OCI-LY7 (cell line): ENCODE data around the gene COPS3. TPM values are rescaled to one million over a fixed set of nuclear protein-coding genes. Genes with fewer than 3 reads are reported as not detected.
A peak's percentile ranks its signal among the peaks of the same experiment; 100 is the strongest.

Experiments
- BruUV-seq: library from RNA; stranded (reverse); fragments of 400-500 nt; replicated peaks from 2 replicates; lab custom pipeline; 2021; lab: Mats Ljungman, UMichigan
- CTCF ChIA-PET: fragments of 300-600 bp; sonication (Branson Sonifier 250); formaldehyde crosslinking; loops from one replicate; lab custom pipeline; 2022; ENCODE audit warnings: antibody characterized with exemption; ENCODE audit not compliant: unreplicated experiment; lab: Charles Lee
- POLR2A ChIA-PET: fragments of 300-600 bp; sonication (Branson Sonifier 250); formaldehyde crosslinking; loops from one replicate; lab custom pipeline; 2022; ENCODE audit warnings: antibody characterized with exemption; lab: Charles Lee
- DNase-seq: peaks from one replicate; pipeline ENCODE4 v3.0.0-alpha.2; 2015; ENCODE audit warnings: low spot score
- H2AFZ ChIP-seq: fragments of 200-600 bp; sonication (generic), shearing (Covaris generic); 2 replicates; pipeline ENCODE4 v1.6.1; 2014; ENCODE audit warnings: mild to moderate bottlenecking, antibody characterized with exemption, low read length, moderate library complexity
- H3K27ac ChIP-seq: fragments of 200-600 bp; sonication (generic); 2 replicates; pipeline ENCODE4 v1.5.1; 2014; ENCODE audit warnings: mixed run types, low read depth, mild to moderate bottlenecking, moderate library complexity, low read length, inconsistent platforms; ENCODE audit not compliant: poor library complexity, severe bottlenecking
- H3K36me3 ChIP-seq: fragments of 200-600 bp; sonication (generic); 2 replicates; pipeline ENCODE4 v1.6.1; 2014; ENCODE audit warnings: mild to moderate bottlenecking, antibody characterized with exemption, low read length, moderate library complexity, mixed read lengths; ENCODE audit not compliant: insufficient read depth
- H3K4me1 ChIP-seq: fragments of 200-600 bp; sonication (generic); 2 replicates; pipeline ENCODE4 v1.5.1; 2014; ENCODE audit warnings: mild to moderate bottlenecking, low read length; ENCODE audit not compliant: insufficient read depth, poor library complexity, severe bottlenecking
- H3K4me2 ChIP-seq: fragments of 200-600 bp; sonication (generic); 2 replicates; pipeline ENCODE4 v1.6.1; 2014; ENCODE audit warnings: mild to moderate bottlenecking, low read length
- H3K4me3 ChIP-seq: fragments of 200-600 bp; sonication (generic); 2 replicates; pipeline ENCODE4 v1.5.1; 2014; ENCODE audit warnings: mild to moderate bottlenecking, low read depth, low read length; ENCODE audit not compliant: poor library complexity, severe bottlenecking
- H3K79me2 ChIP-seq: fragments of 200-600 bp; sonication (generic); 2 replicates; pipeline ENCODE4 v1.6.1; 2016; ENCODE audit warnings: low read depth, mild to moderate bottlenecking, low read length, moderate library complexity, mixed read lengths; ENCODE audit not compliant: insufficient read depth
- H3K9me2 ChIP-seq: fragments of 200-600 bp; sonication (generic); 2 replicates; pipeline ENCODE4 v1.6.1; 2016; ENCODE audit warnings: mild to moderate bottlenecking, low read length, mixed read lengths; ENCODE audit not compliant: insufficient read depth
- H3K9me3 ChIP-seq: fragments of 200-600 bp; sonication (generic); 2 replicates; pipeline ENCODE4 v1.6.1; 2014; ENCODE audit warnings: mild to moderate bottlenecking, mixed run types, low read length, mixed read lengths
- H4K20me1 ChIP-seq: fragments of 200-600 bp; sonication (generic); 2 replicates; pipeline ENCODE4 v1.6.1; 2014; ENCODE audit warnings: mild to moderate bottlenecking, antibody characterized with exemption, low read length, moderate library complexity, mixed read lengths; ENCODE audit not compliant: insufficient read depth
- EZH2phosphoT487 ChIP-seq: fragments of 200-600 bp; sonication (generic); IDR thresholded peaks from 2 replicates; pipeline ENCODE4 v1.6.1; 2018; ENCODE audit warnings: low read depth, borderline replicate concordance, mild to moderate bottlenecking, mixed run types, antibody characterized with exemption, low read length, moderate library complexity, mixed read lengths
- intact Hi-C: fragments of 100-400 bp; cut with micrococcal nuclease; formaldehyde crosslinking; loops from one replicate; pipeline ENCODE4 v1.10.0; 2022; ENCODE audit not compliant: unreplicated experiment
- total RNA-seq, 2 experiments: library from RNA; depleted of rRNA in 1 of 2; stranded (reverse); fragments of >200 nt in 1 of 2; shearing (Covaris generic) in 1 of 2; gene quantifications; 2 replicates each; pipeline ENCODE4 v1.2.3, GENCODE V29; 2014 to 2022
- TF ChIP-seq, protein P1 (sequence below): fragments of 200-600 bp; sonication (generic); conservative IDR thresholded peaks from 2 replicates; pipeline ENCODE4 v1.5.1; 2014; ENCODE audit warnings: mild to moderate bottlenecking, antibody characterized with exemption, low read length, moderate library complexity, mixed read lengths

Gene COPS3
- total RNA-seq, 2 experiments from 2014 or later: 83.9 to 113 TPM

DNA sequence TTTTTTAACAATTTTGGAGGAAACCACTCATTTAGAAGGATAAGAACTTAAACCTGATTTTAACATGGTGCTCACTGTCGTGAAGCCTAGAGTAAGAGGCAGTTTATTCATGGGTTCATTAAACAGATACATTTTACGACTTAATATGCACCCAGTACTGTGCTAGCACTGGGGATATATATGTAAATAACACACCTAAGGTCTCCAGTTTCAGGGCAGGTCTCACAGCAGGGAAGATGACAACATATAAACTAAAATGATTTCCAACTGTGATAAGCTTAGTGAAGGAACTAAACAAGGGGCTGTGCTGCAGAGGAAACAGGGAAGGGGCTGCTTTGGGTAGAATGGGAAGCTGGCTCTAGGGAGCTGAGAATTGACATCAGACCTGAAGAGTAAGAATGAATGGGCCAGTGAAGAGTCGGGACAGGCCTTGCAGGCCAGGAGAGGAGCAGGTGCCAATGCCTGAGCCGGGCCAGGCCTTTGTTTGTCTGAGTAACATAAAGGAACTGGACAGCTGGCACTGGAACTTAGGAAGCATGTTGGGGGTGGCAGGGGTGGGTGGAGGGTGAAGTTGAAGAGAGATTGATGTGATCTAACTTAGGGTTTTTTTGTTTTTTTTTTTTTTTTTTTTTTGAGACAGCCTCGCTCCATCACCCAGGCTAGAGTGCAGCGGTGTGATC, 34.2 kb upstream of the COPS3 start:
- no TSS peak for BruUV-seq
- no peak for DNase-seq
- CTCF ChIA-PET: interaction anchor here (0.5 kb wide), 1 partner anchor 15 kb away, joined by 4 read pairs; no protein-coding TSS in a partner anchor

DNA sequence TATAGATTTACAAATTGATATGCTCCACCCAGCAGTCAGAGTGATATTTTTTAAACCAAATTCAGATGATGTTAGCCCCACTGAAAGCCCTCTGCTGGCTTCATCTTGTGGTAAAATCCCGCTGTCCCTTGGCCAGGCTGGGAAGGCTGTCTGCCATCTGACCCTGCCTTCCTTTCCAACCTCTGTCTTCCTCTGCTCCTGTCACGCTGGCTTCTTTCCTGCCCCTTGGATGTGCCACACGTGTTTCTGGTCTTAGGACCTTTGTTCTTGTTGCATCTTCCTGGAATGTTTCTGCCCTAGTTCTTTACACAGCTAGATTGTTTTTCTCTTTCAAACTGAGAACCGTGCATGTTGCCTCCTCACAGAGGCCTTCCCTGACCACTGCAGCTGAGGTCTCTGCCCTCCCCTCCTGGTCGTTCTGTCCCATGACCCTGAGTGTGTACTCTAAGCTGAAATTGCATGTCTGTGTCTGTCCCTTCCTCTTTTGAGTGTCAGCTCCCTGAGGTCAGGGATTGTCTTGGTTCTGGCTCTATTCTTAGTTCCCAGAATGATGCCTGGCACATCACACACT, 33.5 kb upstream of the COPS3 start:
- H4K20me1 ChIP-seq: no peaks in the 10 kb centered on the region
- TSS peak; percentile 28 for BruUV-seq
- no peaks in the 10 kb centered on the region for H3K79me2 ChIP-seq
- TF ChIP-seq EZH2phosphoT487: no peak
- TF ChIP-seq, protein P1, sequence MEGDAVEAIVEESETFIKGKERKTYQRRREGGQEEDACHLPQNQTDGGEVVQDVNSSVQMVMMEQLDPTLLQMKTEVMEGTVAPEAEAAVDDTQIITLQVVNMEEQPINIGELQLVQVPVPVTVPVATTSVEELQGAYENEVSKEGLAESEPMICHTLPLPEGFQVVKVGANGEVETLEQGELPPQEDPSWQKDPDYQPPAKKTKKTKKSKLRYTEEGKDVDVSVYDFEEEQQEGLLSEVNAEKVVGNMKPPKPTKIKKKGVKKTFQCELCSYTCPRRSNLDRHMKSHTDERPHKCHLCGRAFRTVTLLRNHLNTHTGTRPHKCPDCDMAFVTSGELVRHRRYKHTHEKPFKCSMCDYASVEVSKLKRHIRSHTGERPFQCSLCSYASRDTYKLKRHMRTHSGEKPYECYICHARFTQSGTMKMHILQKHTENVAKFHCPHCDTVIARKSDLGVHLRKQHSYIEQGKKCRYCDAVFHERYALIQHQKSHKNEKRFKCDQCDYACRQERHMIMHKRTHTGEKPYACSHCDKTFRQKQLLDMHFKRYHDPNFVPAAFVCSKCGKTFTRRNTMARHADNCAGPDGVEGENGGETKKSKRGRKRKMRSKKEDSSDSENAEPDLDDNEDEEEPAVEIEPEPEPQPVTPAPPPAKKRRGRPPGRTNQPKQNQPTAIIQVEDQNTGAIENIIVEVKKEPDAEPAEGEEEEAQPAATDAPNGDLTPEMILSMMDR: no peak
- H3K27ac ChIP-seq: no peak overlapping the region
- peaks cover 3% of the 10 kb centered on the region; the same call in 1 of the 2 replicates for H3K9me3 ChIP-seq
- H3K9me2 ChIP-seq: no peaks in the 10 kb centered on the region
- no peak overlapping the region for H2AFZ ChIP-seq
- DNase-seq: no peak
- H3K4me1 ChIP-seq: no peaks in the 10 kb centered on the region
- H3K4me2 ChIP-seq: no peak overlapping the region
- intact Hi-C loops: loop anchor here (10.0 kb wide), 1 partner anchor 50 kb away; no protein-coding TSS in a partner anchor
- CTCF ChIA-PET: interaction anchor here (0.5 kb wide), 1 partner anchor 14 kb away, joined by 4 read pairs; no protein-coding TSS in a partner anchor
- POLR2A ChIA-PET: no interaction called here
- H3K36me3 ChIP-seq: no peaks in the 10 kb centered on the region
- H3K4me3 ChIP-seq: no peak overlapping the region

More for the DNA sequence above, 34.2 kb upstream of the COPS3 start:
- no peak overlapping the region for H3K27ac ChIP-seq
- POLR2A ChIA-PET: interaction anchor here (0.7 kb wide), 1 partner anchor 336 kb away, joined by 5 read pairs; no protein-coding TSS in a partner anchor
- TF ChIP-seq EZH2phosphoT487: no peak
- TF ChIP-seq, protein P1: no peak
- no peaks in the 10 kb centered on the region for H3K4me1 ChIP-seq
- no peak overlapping the region for H2AFZ ChIP-seq
- H4K20me1 ChIP-seq: no peaks in the 10 kb centered on the region
- H3K9me2 ChIP-seq: no peaks in the 10 kb centered on the region
- H3K9me3 ChIP-seq: peaks cover 3% of the 10 kb centered on the region; the same call in 1 of the 2 replicates
- H3K4me3 ChIP-seq: no peak overlapping the region
- intact Hi-C loops: loop anchor here (10.0 kb wide), 1 partner anchor 50 kb away; no protein-coding TSS in a partner anchor
- no peaks in the 10 kb centered on the region for H3K79me2 ChIP-seq
- no peaks in the 10 kb centered on the region for H3K36me3 ChIP-seq
- H3K4me2 ChIP-seq: no peak overlapping the region
